Parathyroid adenoma (tissue), 2 donors: ENCODE measurements around the gene STAP2.
"Not testable (repeated sequence)": the region's sequence is repeated elsewhere in the genome, so short reads cannot be mapped to it uniquely, and the experiment has no call there.

ENCODE experiments used
- H2AFZ ChIP-seq: fragments of 300-600 bp; sonication (generic); one replicate; pipeline ENCODE4 v1.7.0; 2017; ENCODE audit warnings: antibody characterized with exemption, mild to moderate bottlenecking
- H3K27ac ChIP-seq: fragments of 300-600 bp; sonication (generic); one replicate; pipeline ENCODE4 v1.7.0; 2017
- H3K27me3 ChIP-seq: fragments of 300-600 bp; sonication (generic); one replicate; pipeline ENCODE4 v1.7.0; 2017; ENCODE audit warnings: low read length; ENCODE audit not compliant: control insufficient read depth, insufficient read depth
- H3K36me3 ChIP-seq: fragments of 300-600 bp; sonication (generic); one replicate; pipeline ENCODE4 v1.7.0; 2017; ENCODE audit warnings: low read length; ENCODE audit not compliant: control insufficient read depth, insufficient read depth
- H3K4me1 ChIP-seq: fragments of 300-600 bp; sonication (generic); one replicate; pipeline ENCODE4 v1.7.0; 2017; ENCODE audit warnings: control low read depth
- H3K4me2 ChIP-seq: fragments of 300-600 bp; sonication (generic); one replicate; pipeline ENCODE4 v1.7.0; 2017; ENCODE audit warnings: low read length
- H3K4me3 ChIP-seq: fragments of 300-600 bp; sonication (generic); one replicate; pipeline ENCODE4 v1.7.0; 2017; ENCODE audit warnings: low read depth, low read length
- H3K79me2 ChIP-seq: fragments of 300-600 bp; sonication (generic); one replicate; pipeline ENCODE4 v1.7.0; 2017; ENCODE audit warnings: control low read depth
- H3K9ac ChIP-seq: fragments of 300-600 bp; sonication (generic); one replicate; pipeline ENCODE4 v1.7.0; 2017; ENCODE audit warnings: mild to moderate bottlenecking
- H3K9me3 ChIP-seq: fragments of 300-600 bp; sonication (generic); one replicate; pipeline ENCODE4 v1.7.0; 2017; ENCODE audit warnings: low read length; ENCODE audit not compliant: control insufficient read depth
- TF ChIP-seq, protein P1 (sequence below): fragments of 300-600 bp; sonication (generic); IDR thresholded peaks from one replicate; pipeline ENCODE4 v1.7.0; 2017; ENCODE audit warnings: antibody characterized with exemption, mild to moderate bottlenecking
- donor health status: primary hyperparathyroidism.

Gene STAP2

DNA sequence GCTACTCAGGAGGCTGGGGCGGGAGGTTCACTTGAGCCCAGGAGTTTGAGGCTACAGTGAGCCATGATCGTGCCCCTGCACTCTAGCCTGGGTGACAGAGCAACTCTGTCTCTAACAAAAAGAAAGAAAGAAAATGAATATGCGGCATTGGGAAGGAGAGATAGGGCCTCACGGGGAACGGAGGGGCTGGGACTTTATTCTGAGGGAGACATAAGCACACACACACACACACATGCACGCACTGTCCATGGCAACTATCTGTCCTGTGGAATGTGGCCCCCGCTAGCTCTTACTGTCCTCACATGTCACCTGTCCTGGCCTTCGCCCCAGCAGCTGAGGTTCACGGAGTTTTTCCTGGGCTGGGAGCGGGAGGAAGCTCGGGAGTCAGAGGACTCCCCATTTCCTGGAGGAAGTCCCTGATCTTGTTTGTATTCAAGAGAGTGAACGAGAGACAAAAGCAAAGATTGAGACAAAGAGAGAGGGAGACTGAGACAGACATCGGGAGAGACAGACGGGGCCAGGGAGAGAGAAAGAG is 654 bp downstream of the STAP2 start:
- Histone ChIP-seq H3K36me3 (no peaks in the 10 kb centered on the region), H3K27ac (peak overlapping the region; percentile 75), H2AFZ (peak overlapping the region; percentile 99), H3K79me2 (no peaks in the 10 kb centered on the region), H3K4me3 (peak overlapping the region; percentile 74), H3K27me3 (no peaks in the 10 kb centered on the region), H3K9me3 (no peaks in the 10 kb centered on the region), H3K9ac (peak overlapping the region; percentile 25), H3K4me1 (peaks cover 4% of the 10 kb centered on the region), H3K4me2 (peak overlapping the region; percentile 99)
- TF ChIP-seq, protein P1, sequence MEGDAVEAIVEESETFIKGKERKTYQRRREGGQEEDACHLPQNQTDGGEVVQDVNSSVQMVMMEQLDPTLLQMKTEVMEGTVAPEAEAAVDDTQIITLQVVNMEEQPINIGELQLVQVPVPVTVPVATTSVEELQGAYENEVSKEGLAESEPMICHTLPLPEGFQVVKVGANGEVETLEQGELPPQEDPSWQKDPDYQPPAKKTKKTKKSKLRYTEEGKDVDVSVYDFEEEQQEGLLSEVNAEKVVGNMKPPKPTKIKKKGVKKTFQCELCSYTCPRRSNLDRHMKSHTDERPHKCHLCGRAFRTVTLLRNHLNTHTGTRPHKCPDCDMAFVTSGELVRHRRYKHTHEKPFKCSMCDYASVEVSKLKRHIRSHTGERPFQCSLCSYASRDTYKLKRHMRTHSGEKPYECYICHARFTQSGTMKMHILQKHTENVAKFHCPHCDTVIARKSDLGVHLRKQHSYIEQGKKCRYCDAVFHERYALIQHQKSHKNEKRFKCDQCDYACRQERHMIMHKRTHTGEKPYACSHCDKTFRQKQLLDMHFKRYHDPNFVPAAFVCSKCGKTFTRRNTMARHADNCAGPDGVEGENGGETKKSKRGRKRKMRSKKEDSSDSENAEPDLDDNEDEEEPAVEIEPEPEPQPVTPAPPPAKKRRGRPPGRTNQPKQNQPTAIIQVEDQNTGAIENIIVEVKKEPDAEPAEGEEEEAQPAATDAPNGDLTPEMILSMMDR = no peak

DNA sequence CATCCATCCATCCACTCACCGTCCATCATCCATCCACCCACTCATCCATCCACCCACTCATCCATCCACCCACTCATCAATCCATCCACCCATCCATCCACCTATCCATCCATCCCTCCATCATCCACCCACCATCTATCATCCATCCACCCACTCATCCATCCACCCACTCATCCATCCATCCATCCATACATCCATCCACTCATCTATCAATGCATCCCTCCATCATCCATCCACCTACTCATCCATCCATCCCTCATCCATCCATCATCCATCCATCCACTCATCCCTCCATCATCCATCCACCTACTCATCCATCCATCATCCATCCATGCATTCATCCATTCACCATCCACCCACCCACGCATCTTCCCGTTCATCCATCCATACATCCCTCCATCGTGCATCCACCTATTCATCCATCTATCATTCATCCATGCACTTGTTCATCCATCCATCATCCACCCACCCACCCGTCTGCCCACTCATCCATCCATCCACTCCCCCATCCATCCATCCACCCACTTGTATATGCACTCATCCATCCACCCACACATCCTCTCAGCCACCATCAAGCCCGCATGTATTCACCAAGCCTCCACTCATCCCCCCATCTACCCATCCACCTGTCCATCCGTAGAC is 3.6 kb downstream of the STAP2 start:
- Histone ChIP-seq H3K27me3 (no peaks in the 10 kb centered on the region), H3K9me3 (no peaks in the 10 kb centered on the region), H3K4me3 (no peak overlapping the region), H3K4me2 (no peak overlapping the region), H3K79me2 (no peaks in the 10 kb centered on the region), H3K4me1 (peaks cover 4% of the 10 kb centered on the region), H3K36me3 (no peaks in the 10 kb centered on the region), H3K9ac (no peak overlapping the region), H3K27ac (no peak overlapping the region), H2AFZ (no peak overlapping the region)
- TF ChIP-seq, protein P1 = no peak

DNA sequence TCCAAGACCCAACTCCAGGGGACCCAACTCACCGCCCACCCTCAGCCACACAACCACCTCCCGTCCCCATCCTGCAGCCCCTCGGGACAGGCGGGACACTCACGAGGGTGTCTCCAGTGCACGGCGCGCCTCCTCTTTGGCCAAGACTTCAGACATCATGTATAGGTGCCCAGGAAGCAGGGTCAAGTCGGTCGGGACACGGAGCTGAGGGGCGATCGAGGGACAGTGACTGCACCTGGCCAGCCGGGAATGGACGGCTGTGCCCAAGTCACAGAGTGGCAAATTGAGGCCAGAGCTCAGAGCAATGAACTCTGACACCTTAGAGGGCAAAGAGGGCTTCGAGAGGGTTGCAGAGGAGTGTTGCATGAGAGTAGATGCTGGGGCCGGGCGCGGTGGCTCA is 8.8 kb downstream of the STAP2 start:
- Histone ChIP-seq H3K36me3 (no peaks in the 10 kb centered on the region), H3K4me1 (no peaks in the 10 kb centered on the region)

DNA sequence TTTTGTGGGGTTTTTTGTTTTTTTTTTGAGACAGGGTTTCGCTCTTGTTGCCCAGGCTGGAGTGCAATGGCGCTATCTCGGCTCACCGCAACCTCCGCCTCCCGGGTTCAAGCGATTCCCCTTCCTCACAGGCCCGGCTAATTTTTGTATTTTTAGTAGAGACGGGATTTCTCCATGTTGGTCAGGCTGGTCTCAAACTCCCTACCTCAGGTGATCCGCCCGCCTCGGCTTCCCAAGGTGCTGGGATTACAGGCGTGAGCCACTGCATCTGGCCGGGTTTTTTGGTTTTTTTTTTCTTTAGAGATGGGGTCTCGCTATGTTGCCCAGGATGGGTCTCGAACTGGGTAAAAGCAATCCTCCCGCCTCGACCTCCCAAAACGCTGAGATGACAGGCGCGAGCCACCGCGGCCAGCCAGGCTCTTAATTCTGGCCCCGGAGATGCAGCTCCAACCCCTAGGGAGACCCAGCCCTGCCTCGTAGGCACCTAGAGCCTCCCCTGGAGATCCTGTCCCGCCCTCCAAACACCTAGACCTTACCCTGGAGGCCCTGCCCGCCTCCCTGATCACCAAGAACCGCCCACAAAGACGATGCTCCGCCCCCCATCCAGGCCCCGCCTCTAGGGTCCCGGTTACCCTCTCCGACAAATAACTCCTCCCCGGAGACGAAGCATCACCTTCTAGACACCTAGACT is 9.5 kb downstream of the STAP2 start:
- not testable (repeated sequence) for H3K36me3 ChIP-seq, H3K27me3 ChIP-seq, H3K9me3 ChIP-seq, H3K9ac ChIP-seq, H3K4me1 ChIP-seq, H3K79me2 ChIP-seq, H3K27ac ChIP-seq
- peak overlapping the region; percentile 68 for H2AFZ ChIP-seq
- peak overlapping the region; percentile 78 for H3K4me2 ChIP-seq
- peak overlapping the region; percentile 29 for H3K4me3 ChIP-seq

More for the DNA sequence above, 8.8 kb downstream of the STAP2 start:
- Histone ChIP-seq H3K27me3 (no peaks in the 10 kb centered on the region), H2AFZ (no peak overlapping the region), H3K4me2 (no peak overlapping the region), H3K27ac (no peak overlapping the region), H3K9me3 (no peaks in the 10 kb centered on the region), H3K9ac (no peak overlapping the region), H3K4me3 (no peak overlapping the region), H3K79me2 (no peaks in the 10 kb centered on the region)
- TF ChIP-seq, protein P1 = no peak

DNA sequence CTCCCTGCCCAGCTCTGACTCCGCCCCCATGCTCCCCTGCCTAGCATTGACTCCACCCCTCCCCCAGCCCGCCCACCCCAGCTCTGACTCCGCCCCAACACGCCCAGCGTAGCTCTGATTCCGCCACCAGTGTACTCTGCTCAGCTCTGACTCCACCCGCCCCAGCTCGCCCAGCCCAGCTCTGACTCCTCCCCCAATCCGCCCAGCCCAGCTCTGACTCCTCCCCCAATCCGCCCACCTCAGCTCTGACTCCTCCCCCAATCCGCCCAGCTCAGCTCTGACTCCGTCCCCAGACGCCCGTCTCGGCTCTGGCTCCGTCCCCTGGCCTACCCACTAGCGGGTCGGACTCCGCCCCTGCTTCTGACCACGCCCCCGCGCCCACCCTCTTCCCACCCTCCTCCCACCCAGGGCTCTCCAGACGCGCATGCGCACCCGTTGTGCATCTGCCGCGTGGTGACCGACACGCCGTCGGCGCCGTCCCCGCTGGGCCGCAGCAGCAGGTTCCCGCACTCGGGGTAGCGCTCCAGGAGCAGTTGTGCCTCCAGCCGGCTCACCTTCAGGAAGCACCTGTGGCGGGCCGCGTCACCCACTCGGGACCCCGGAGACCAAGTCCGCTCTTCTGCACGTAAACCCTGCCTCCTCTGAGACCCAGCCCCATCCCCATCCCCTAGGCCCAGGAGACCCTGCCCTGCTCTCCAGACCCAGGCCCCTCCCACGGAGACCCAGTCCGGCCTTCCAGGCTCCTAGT is 10.2 kb downstream of the STAP2 start:
- H3K36me3 ChIP-seq = no peaks in the 10 kb centered on the region
- no peak overlapping the region for H3K27ac ChIP-seq
- H3K9me3 ChIP-seq = no peaks in the 10 kb centered on the region
- H3K4me3 ChIP-seq = peak overlapping the region; percentile 62
- no peaks in the 10 kb centered on the region for H3K4me1 ChIP-seq
- H3K27me3 ChIP-seq = no peaks in the 10 kb centered on the region
- H3K9ac ChIP-seq = no peak overlapping the region
- H2AFZ ChIP-seq = peak overlapping the region; percentile 68
- no peaks in the 10 kb centered on the region for H3K79me2 ChIP-seq
- H3K4me2 ChIP-seq = peak overlapping the region; percentile 78
- TF ChIP-seq, protein P1 = no peak
